Heart left ventricle (tissue), 16 donors: ENCODE data around the gene CDK18. TPM values are rescaled to one million over a fixed set of nuclear protein-coding genes. Genes with fewer than 3 reads are reported as not detected.
A peak's percentile ranks its signal among the peaks of the same experiment; 100 is the strongest.

ENCODE experiments used
- ATAC-seq, 4 donors: fragments of 200-7000 bp; cut with Tn5 transposase; one replicate each; pipeline ENCODE4 v1.9.1; 2020 to 2022; ENCODE audit warnings: moderate library complexity in 4 of 4, mild to moderate bottlenecking in 3 of 4, moderate number of reproducible peaks in 1 of 4
- DNase-seq, 5 donors: peaks; one replicate each; pipeline ENCODE4 v3.0.0-alpha.2; 2020
- H3K27ac ChIP-seq, 12 donors: fragments of 200-600 bp; sonication (generic) in 4 of 12; one replicate each; pipeline versions ENCODE4 v1.5.0 to v1.8.0; 2016 to 2022; ENCODE audit warnings: mild to moderate bottlenecking in 2 of 12
- H3K27me3 ChIP-seq, 9 donors: fragments of 200-600 bp; sonication (generic) in 2 of 9; one replicate each; pipeline versions ENCODE4 v1.5.1 to v1.8.0; 2016 to 2022; ENCODE audit warnings: mild to moderate bottlenecking in 3 of 9
- H3K36me3 ChIP-seq, 9 donors: fragments of 200-600 bp; sonication (generic) in 2 of 9; one replicate each; pipeline versions ENCODE4 v1.5.0 to v1.8.0; 2018 to 2022; ENCODE audit warnings: mild to moderate bottlenecking in 2 of 9
- H3K4me1 ChIP-seq, 12 donors: fragments of 200-600 bp; sonication (generic) in 4 of 12; one replicate each; pipeline versions ENCODE4 v1.5.0 to v1.8.0; 2016 to 2022; ENCODE audit warnings: mild to moderate bottlenecking in 3 of 12
- H3K4me3 ChIP-seq, 12 donors: fragments of 200-600 bp; sonication (generic) in 4 of 12; one replicate each; pipeline versions ENCODE4 v1.5.0 to v1.8.0; 2017 to 2022; ENCODE audit warnings: mild to moderate bottlenecking in 9 of 12, moderate library complexity in 4 of 12
- H3K9me3 ChIP-seq, 12 donors: fragments of 200-600 bp; sonication (generic) in 4 of 12; one replicate each; pipeline versions ENCODE4 v1.5.0 to v1.8.0; 2016 to 2022; ENCODE audit warnings: mild to moderate bottlenecking in 1 of 12
- POLR2A ChIP-seq, 2 donors: fragments of 450-650 bp; IDR thresholded peaks; one replicate each; pipeline ENCODE4 v1.6.1; 2017; ENCODE audit warnings: antibody characterized with exemption in 2 of 2, mild to moderate bottlenecking in 2 of 2, moderate library complexity in 2 of 2
- WGBS, 4 donors: extraction: QIAGEN DNeasy Blood & Tissue Kit in 2 of 4; methylation state at CpG; one replicate each; pipeline versions ENCODE4 v1.1.5 to v1.1.7; 2013 to 2018; 5-methylcytosine and 5-hydroxymethylcytosine counted together
- intact Hi-C, 10 donors: fragments of 100-400 bp; cut with DNase I; formaldehyde crosslinking; loops; one replicate each; pipeline versions ENCODE4 v1.11.1 to v1.14.2; 2022
- polyA plus RNA-seq, 2 donors: library from polyadenylated mRNA; stranded (reverse); fragments of 200-250 nt; gene quantifications; one replicate each; pipeline ENCODE4 v1.2.3, GENCODE V29; 2013
- total RNA-seq, 9 donors: library from RNA; depleted of rRNA in 2 of 9; stranded (reverse); fragments of >200 nt in 2 of 9; fragmentation: NEBNext Ultra II Directional in 3 of 9; extraction: Animal tissue kit (Norgen Biotek cat#: 25700) in 3 of 9; gene quantifications; one replicate each; pipeline versions ENCODE4 v1.1.0 to v1.2.4, GENCODE V29; 2016 to 2023
- TF ChIP-seq, protein P1 (sequence below), 12 donors: fragments of 200-600 bp; sonication (generic) in 4 of 12; IDR thresholded peaks; one replicate each; pipeline versions ENCODE4 v1.5.0 to v1.8.0; 2018 to 2022; ENCODE audit warnings: antibody characterized with exemption in 12 of 12, mild to moderate bottlenecking in 5 of 12
- donor health status: ischemic (EF 13 %, LVEDD 7.1; RV severe dilation, severe dysfunction).
- donor health status: healthy with polysubstance abuse.
- donor health status: DM: no; HTN: yes; CAD: no.
- donor health status: DM: no; HTN: no; CAD: no.
- donor health status: ischemic (EF 25% LVEDD 6.9; RV normal size, moderate dysfunction).
- donor health status: ischemic (EF 25% LVEDD 5.7; RV mildly dilated, moderate dysfunction).
- donor health status: healthy.
- donor health status: DM: yes; HTN: yes; CAD: no.
- donor health status: ischemic (EF 35%, LVEDD 5.7; RV mildly dilated, moderate dysfunction).
- donor health status: nonischemic (EF 11% LVEDD 7.7; RV severe dilation, severe dysfunction).
- donor health status: DM: yes; HTN: yes; CAD: no.
- donor health status: PGD.
- donor health status: ischemic (EF 29% LVEDD 5.4; RV normal size, mild dysfunction).
- donor health status: nonischemic (EF 23%, LVEDD 6.1; RV moderate dilation, normal function).

CDK18 gene
- total and polyA plus RNA-seq, 11 donors, result 62.5 to 198 (median 141) TPM

GRCh38 chr1:205528446-205528886 is 24.0 kb downstream of the CDK18 start:
- H3K4me1 ChIP-seq, result peaks cover 0 to 41% (median 22%) of the 10 kb centered on the region in 12 donors
- TF ChIP-seq POLR2A (IDR thresholded peaks at IDR 0.05), result no peak
- TF ChIP-seq, protein P1, sequence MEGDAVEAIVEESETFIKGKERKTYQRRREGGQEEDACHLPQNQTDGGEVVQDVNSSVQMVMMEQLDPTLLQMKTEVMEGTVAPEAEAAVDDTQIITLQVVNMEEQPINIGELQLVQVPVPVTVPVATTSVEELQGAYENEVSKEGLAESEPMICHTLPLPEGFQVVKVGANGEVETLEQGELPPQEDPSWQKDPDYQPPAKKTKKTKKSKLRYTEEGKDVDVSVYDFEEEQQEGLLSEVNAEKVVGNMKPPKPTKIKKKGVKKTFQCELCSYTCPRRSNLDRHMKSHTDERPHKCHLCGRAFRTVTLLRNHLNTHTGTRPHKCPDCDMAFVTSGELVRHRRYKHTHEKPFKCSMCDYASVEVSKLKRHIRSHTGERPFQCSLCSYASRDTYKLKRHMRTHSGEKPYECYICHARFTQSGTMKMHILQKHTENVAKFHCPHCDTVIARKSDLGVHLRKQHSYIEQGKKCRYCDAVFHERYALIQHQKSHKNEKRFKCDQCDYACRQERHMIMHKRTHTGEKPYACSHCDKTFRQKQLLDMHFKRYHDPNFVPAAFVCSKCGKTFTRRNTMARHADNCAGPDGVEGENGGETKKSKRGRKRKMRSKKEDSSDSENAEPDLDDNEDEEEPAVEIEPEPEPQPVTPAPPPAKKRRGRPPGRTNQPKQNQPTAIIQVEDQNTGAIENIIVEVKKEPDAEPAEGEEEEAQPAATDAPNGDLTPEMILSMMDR (IDR thresholded peaks at IDR 0.05), result no peak
- DNase-seq, result no peak
- H3K27me3 ChIP-seq, result no peaks in the 10 kb centered on the region
- 63 to 69% (median 69%) methylated on average over 9 of the region's 9 CpGs for WGBS, 4 donors
- H3K4me3 ChIP-seq, result peak overlapping the region in 1 of 12 donors; percentile 7
- H3K36me3 ChIP-seq, result peaks cover 0 to 73% (median 15%) of the 10 kb centered on the region in 9 donors
- H3K9me3 ChIP-seq, result no peaks in the 10 kb centered on the region
- ATAC-seq, result no peak
- no peak overlapping the region for H3K27ac ChIP-seq
- intact Hi-C loops, result loop anchor here (2.0 to 10.0 kb wide), 10 partner anchors 39 to 254 kb away; partner anchors contain the start of gene ELK4 (in 3 of the 10)

GRCh38 chr1:205528887-205529825 is 24.7 kb downstream of the CDK18 start:
- 37 to 46% (median 42%) methylated on average over 48 to 53 of the region's 53 CpGs for WGBS, 4 donors
- Histone ChIP-seq H3K36me3 (peaks cover 0 to 66% (median 15%) of the 10 kb centered on the region in 9 donors), H3K4me3 (peak overlapping the region in 9 of 12 donors; percentile 21 to 50 (median 46)), H3K27ac (peak overlapping the region in 2 of 12 donors; percentile 36 to 53), H3K4me1 (peaks cover 0 to 34% (median 18%) of the 10 kb centered on the region in 12 donors), H3K27me3 (no peaks in the 10 kb centered on the region), H3K9me3 (no peaks in the 10 kb centered on the region)
- DNase-seq (peak; percentile 77 to 90 (median 82)), ATAC-seq (peak; percentile 31 to 75 (median 60))
- intact Hi-C loops, result loop anchor here (1.0 to 10.0 kb wide), 11 partner anchors 38 to 254 kb away; partner anchors contain the start of gene ELK4 (in 3 of the 10)
- no peak for TF ChIP-seq POLR2A (IDR thresholded peaks at IDR 0.05)
- TF ChIP-seq, protein P1 (IDR thresholded peaks at IDR 0.05), result peak; percentile 90 to 98 (median 94)

DNA sequence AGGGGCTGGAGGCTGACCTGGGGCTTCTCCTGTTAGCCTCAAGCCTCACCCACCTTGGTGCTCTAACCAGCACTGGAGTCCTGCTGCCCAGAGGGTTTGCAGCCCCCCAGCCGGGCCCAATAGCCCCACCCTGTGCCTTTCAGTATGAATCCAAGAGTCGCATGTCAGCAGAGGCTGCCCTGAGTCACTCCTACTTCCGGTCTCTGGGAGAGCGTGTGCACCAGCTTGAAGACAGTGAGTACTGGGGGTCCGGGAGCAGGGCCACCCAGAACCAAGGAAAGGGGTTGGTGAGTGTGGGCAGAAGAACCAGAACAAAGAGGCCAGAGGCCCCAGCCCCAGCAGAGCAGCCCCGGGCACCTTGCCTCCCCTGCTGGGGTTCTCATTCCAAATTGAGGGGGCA is 25.6 kb downstream of the CDK18 start:
- ATAC-seq (no peak), DNase-seq (peak in 1 of 5 donors; percentile 46)
- Histone ChIP-seq H3K27ac (no peak overlapping the region), H3K4me1 (peaks cover 0 to 28% (median 16%) of the 10 kb centered on the region in 12 donors), H3K27me3 (no peaks in the 10 kb centered on the region), H3K36me3 (peaks cover 0 to 57% (median 15%) of the 10 kb centered on the region in 9 donors), H3K4me3 (no peak overlapping the region), H3K9me3 (no peaks in the 10 kb centered on the region)
- TF ChIP-seq, protein P1 (IDR thresholded peaks at IDR 0.05), result no peak
- TF ChIP-seq POLR2A (IDR thresholded peaks at IDR 0.05), result no peak
- 62 to 91% (median 78%) methylated on average over 6 of the region's 6 CpGs for WGBS, 4 donors
- intact Hi-C loops, result loop anchor here in 6 of 10 donors (5.0 to 10.0 kb wide), 8 partner anchors 47 to 133 kb away; partner anchors contain the start of gene ELK4 (in 2 of the 6)
